Measurements from ENCODE around the gene STAC. TPM values are rescaled to one million over a fixed set of nuclear protein-coding genes. Genes with fewer than 3 reads are reported as not detected.

The STAC gene
- total RNA-seq, 1 donor from 2014 or later: 0.18 TPM

GRCh38 chr3:36417237-36417636 is 36.9 kb downstream of the STAC start:
- DNase-seq (ENCODE audit: low spot score): no peak
- H3K9me3 Mint-ChIP-seq (ENCODE audit: unreplicated experiment): no peaks in the 10 kb centered on the region
- no peak overlapping the region for H3K4me3 Mint-ChIP-seq (ENCODE audit: unreplicated experiment)
- H3K27me3 Mint-ChIP-seq (ENCODE audit: unreplicated experiment): no peaks in the 10 kb centered on the region
- no peaks in the 10 kb centered on the region for H3K36me3 Mint-ChIP-seq (ENCODE audit: low read depth, unreplicated experiment)
- H3K4me1 Mint-ChIP-seq (ENCODE audit: unreplicated experiment): no peaks in the 10 kb centered on the region
- TF ChIP-seq CTCF (IDR thresholded peaks at IDR 0.05; ENCODE audit: unreplicated experiment): no peak
- H3K27ac Mint-ChIP-seq (ENCODE audit: unreplicated experiment): no peak overlapping the region

GRCh38 chr3:36418296-36418695 is 38.0 kb downstream of the STAC start:
- Mint-ChIP-seq H3K27me3 (ENCODE audit: unreplicated experiment) (no peaks in the 10 kb centered on the region), H3K9me3 (ENCODE audit: unreplicated experiment) (no peaks in the 10 kb centered on the region), H3K27ac (ENCODE audit: unreplicated experiment) (no peak overlapping the region), H3K4me3 (ENCODE audit: unreplicated experiment) (no peak overlapping the region), H3K36me3 (ENCODE audit: low read depth, unreplicated experiment) (no peaks in the 10 kb centered on the region), H3K4me1 (ENCODE audit: unreplicated experiment) (no peaks in the 10 kb centered on the region)
- TF ChIP-seq CTCF (IDR thresholded peaks at IDR 0.05; ENCODE audit: unreplicated experiment): no peak
- DNase-seq (ENCODE audit: low spot score): no peak

- no peak for DNase-seq (ENCODE audit: low spot score)
- no peaks in the 10 kb centered on the region for H3K27me3 Mint-ChIP-seq (ENCODE audit: unreplicated experiment)
- peaks cover 7% of the 10 kb centered on the region for H3K4me1 Mint-ChIP-seq (ENCODE audit: unreplicated experiment)
- H3K27ac Mint-ChIP-seq (ENCODE audit: unreplicated experiment): no peak overlapping the region
- H3K36me3 Mint-ChIP-seq (ENCODE audit: low read depth, unreplicated experiment): no peaks in the 10 kb centered on the region
- H3K9me3 Mint-ChIP-seq (ENCODE audit: unreplicated experiment): no peaks in the 10 kb centered on the region
- H3K4me3 Mint-ChIP-seq (ENCODE audit: unreplicated experiment): no peak overlapping the region
- TF ChIP-seq CTCF (IDR thresholded peaks at IDR 0.05; ENCODE audit: unreplicated experiment): no peak
Measured at GRCh38 chr3:36428445-36428844, 48.1 kb downstream of the STAC start.

GRCh38 chr3:36429986-36430485 is 49.7 kb downstream of the STAC start:
- no peak for DNase-seq (ENCODE audit: low spot score)
- no peaks in the 10 kb centered on the region for H3K36me3 Mint-ChIP-seq (ENCODE audit: low read depth, unreplicated experiment)
- H3K4me1 Mint-ChIP-seq (ENCODE audit: unreplicated experiment): peaks cover 7% of the 10 kb centered on the region

GRCh38 chr3:36433511-36433910 is 53.2 kb downstream of the STAC start:
- Mint-ChIP-seq H3K4me3 (ENCODE audit: unreplicated experiment) (no peak overlapping the region), H3K4me1 (ENCODE audit: unreplicated experiment) (peaks cover 4% of the 10 kb centered on the region), H3K9me3 (ENCODE audit: unreplicated experiment) (no peaks in the 10 kb centered on the region), H3K27me3 (ENCODE audit: unreplicated experiment) (no peaks in the 10 kb centered on the region), H3K27ac (ENCODE audit: unreplicated experiment) (no peak overlapping the region), H3K36me3 (ENCODE audit: low read depth, unreplicated experiment) (no peaks in the 10 kb centered on the region)
- TF ChIP-seq CTCF (IDR thresholded peaks at IDR 0.05; ENCODE audit: unreplicated experiment): no peak
- DNase-seq (ENCODE audit: low spot score): no peak

More at GRCh38 chr3:36429986-36430485, 49.7 kb downstream of the STAC start:
- TF ChIP-seq CTCF (IDR thresholded peaks at IDR 0.05; ENCODE audit: unreplicated experiment): no peak
- H3K4me3 Mint-ChIP-seq (ENCODE audit: unreplicated experiment): no peak overlapping the region
- no peaks in the 10 kb centered on the region for H3K27me3 Mint-ChIP-seq (ENCODE audit: unreplicated experiment)
- H3K27ac Mint-ChIP-seq (ENCODE audit: unreplicated experiment): no peak overlapping the region
- H3K9me3 Mint-ChIP-seq (ENCODE audit: unreplicated experiment): no peaks in the 10 kb centered on the region

Data from endothelial cell (in vitro differentiated cells).